HepG2 (cell line): ENCODE data around the gene GNGT2. TPM values are rescaled to one million over a fixed set of nuclear protein-coding genes. Genes with fewer than 3 reads are reported as not detected.

Experiments
- ATF7-NPFF ChIP-seq: sonication (generic); formaldehyde crosslinking; IDR thresholded peaks from 2 replicates; pipeline ENCODE4 v1.8.1; 2023; ENCODE audit warnings: mild to moderate bottlenecking, low read depth, missing genetic modification reagents, moderate library complexity
- CC2D1A ChIP-seq: sonication (generic); formaldehyde crosslinking; IDR thresholded peaks from 2 replicates; pipeline ENCODE4 v1.8.1; 2023; ENCODE audit warnings: mild to moderate bottlenecking, missing genetic modification reagents
- CREB1 ChIP-seq, 2 experiments: fragments of 450-650 bp in 1 of 2; IDR thresholded peaks; 2 replicates each; pipeline ENCODE4 v1.6.1; 2016 to 2017; ENCODE audit warnings: control low read depth in 1 of 2, mild to moderate bottlenecking in 1 of 2, missing compliant biosample characterization in 1 of 2, missing genetic modification characterization in 1 of 2
- EZH2 ChIP-seq: conservative IDR thresholded peaks from 2 replicates; pipeline ENCODE4 v1.6.1; 2012; ENCODE audit warnings: mild to moderate bottlenecking, low read depth, low read length, moderate library complexity
- IKZF4 ChIP-seq: sonication (generic); formaldehyde crosslinking; IDR thresholded peaks from 2 replicates; pipeline ENCODE4 v1.5.1; 2020; ENCODE audit warnings: borderline replicate concordance, mild to moderate bottlenecking, low read depth, missing genetic modification reagents; ENCODE audit errors: not compliant biosample characterization
- JUND ChIP-seq: sonication (generic); formaldehyde crosslinking; IDR thresholded peaks from 2 replicates; pipeline ENCODE4 v1.8.0; 2022; ENCODE audit warnings: mild to moderate bottlenecking, missing genetic modification reagents
- KDM2A ChIP-seq: sonication (generic); formaldehyde crosslinking; IDR thresholded peaks from 2 replicates; pipeline ENCODE4 v1.4.0; 2020; ENCODE audit warnings: low read depth, missing genetic modification reagents, borderline replicate concordance
- MAFF ChIP-seq: IDR thresholded peaks from 2 replicates; pipeline ENCODE4 v1.6.1; 2011; ENCODE audit warnings: low read depth, low read length, improper control_type of control experiment
- POLR2AphosphoS5 ChIP-seq: IDR thresholded peaks from 2 replicates; pipeline ENCODE4 v1.6.1; 2012; ENCODE audit warnings: low read depth, low read length
- REXO4 ChIP-seq: sonication (generic); formaldehyde crosslinking; IDR thresholded peaks from 2 replicates; pipeline ENCODE4 v1.8.0; 2022; ENCODE audit warnings: missing genetic modification reagents, mild to moderate bottlenecking, borderline replicate concordance
- SMAD1 ChIP-seq: sonication (generic); formaldehyde crosslinking; IDR thresholded peaks from 2 replicates; pipeline ENCODE4 v1.4.0; 2020; ENCODE audit warnings: missing genetic modification reagents, low read depth, mild to moderate bottlenecking, borderline replicate concordance
- SOX6 ChIP-seq, 2 experiments: fragments of 450-650 bp in 1 of 2; sonication (generic) in 1 of 2; formaldehyde crosslinking in 1 of 2; IDR thresholded peaks; 2 replicates each; pipeline versions ENCODE4 v1.4.0 to v1.6.1; 2017 to 2020; ENCODE audit warnings: antibody characterized with exemption in 1 of 2, mild to moderate bottlenecking in 1 of 2, missing genetic modification reagents in 1 of 2
- TBP ChIP-seq: sonication (generic); formaldehyde crosslinking; IDR thresholded peaks from 2 replicates; pipeline ENCODE4 v1.5.0; 2020; ENCODE audit warnings: missing genetic modification reagents
- ZBTB33 ChIP-seq: sonication (generic); formaldehyde crosslinking; IDR thresholded peaks from 2 replicates; pipeline ENCODE4 v1.4.0; 2020; ENCODE audit warnings: missing genetic modification reagents
- ZNF274 ChIP-seq: sonication (generic); formaldehyde crosslinking; IDR thresholded peaks from 2 replicates; pipeline ENCODE4 v1.5.1; 2020; ENCODE audit warnings: mild to moderate bottlenecking, missing genetic modification reagents
- ZNF33A ChIP-seq: sonication (generic); formaldehyde crosslinking; IDR thresholded peaks from 2 replicates; pipeline ENCODE4 v1.5.1; 2020; ENCODE audit warnings: missing genetic modification reagents, mild to moderate bottlenecking, moderate library complexity, borderline replicate concordance
- ZNF33B ChIP-seq: sonication (generic); formaldehyde crosslinking; IDR thresholded peaks from 2 replicates; pipeline ENCODE4 v1.5.1; 2020; ENCODE audit warnings: mild to moderate bottlenecking, missing genetic modification reagents
- ZNF383 ChIP-seq: sonication (generic); formaldehyde crosslinking; IDR thresholded peaks from 2 replicates; pipeline ENCODE4 v1.4.0; 2020; ENCODE audit warnings: missing genetic modification reagents, mild to moderate bottlenecking, borderline replicate concordance
- ZNF607 ChIP-seq: sonication (generic); formaldehyde crosslinking; IDR thresholded peaks from 2 replicates; pipeline ENCODE4 v1.5.1; 2020; ENCODE audit warnings: missing genetic modification reagents, mild to moderate bottlenecking, borderline replicate concordance
- polyA plus RNA-seq, 8 experiments: library from polyadenylated mRNA; depleted of rRNA in 3 of 8; stranded (reverse) in 7 of 8; unstranded in 1 of 8; fragments of >200 nt; fragmentation: Illumina TruSeq in 4 of 8; extraction: Trizol in 4 of 8; gene quantifications; 2 replicates each; pipeline versions ENCODE4 v1.2.1 to v1.2.3, GENCODE V29; 2011 to 2016; ENCODE audit warnings: low read depth in 4 of 8, missing spikeins in 1 of 8, mixed read lengths in 1 of 8; ENCODE audit not compliant: insufficient read depth in 1 of 8
- total RNA-seq, 5 experiments: library from RNA; depleted of rRNA; stranded (reverse); fragments of >200 nt; fragmentation: Illumina TruSeq; extraction: Trizol; gene quantifications; 2 replicates each; pipeline ENCODE4 v1.2.3, GENCODE V29; 2016; ENCODE audit warnings: low read depth in 1 of 5
- TF ChIP-seq, protein P1 (sequence below): sonication (generic); formaldehyde crosslinking; IDR thresholded peaks from 2 replicates; pipeline ENCODE4 v1.4.0; 2020; ENCODE audit warnings: missing genetic modification reagents

GNGT2 gene
- total and polyA plus RNA-seq, 2 of the 13 experiments (the other 11 are each of a cell fraction or from before 2014, with no cell fraction given) = not detected

- TF ChIP-seq ZBTB33 (CRISPR knock-in tag) = no peak
- TF ChIP-seq KDM2A (CRISPR knock-in tag) = peak; percentile 34; the same call in 1 of the 2 replicates
- peak; percentile 64 for TF ChIP-seq CREB1 (IDR thresholded peaks at IDR 0.05)
- no peak for TF ChIP-seq CREB1 (CRISPR knock-in tag; IDR thresholded peaks at IDR 0.05)
- TF ChIP-seq ZNF33B (CRISPR knock-in tag) = 0 out of 2 replicates have a peak, but pooled peaks have one; percentile 31
- no peak for TF ChIP-seq MAFF
- TF ChIP-seq ZNF607 (CRISPR knock-in tag) = no peak
- no peak for TF ChIP-seq REXO4 (CRISPR knock-in tag)
- no peak for TF ChIP-seq JUND (CRISPR knock-in tag)
- no peak for TF ChIP-seq CC2D1A (CRISPR knock-in tag)
- TF ChIP-seq TBP = no peak
- no peak for TF ChIP-seq ATF7-NPFF (CRISPR knock-in tag)
- no peak for TF ChIP-seq SMAD1
- TF ChIP-seq IKZF4 (CRISPR knock-in tag) = peak; percentile 57
- 0 out of 2 replicates have a peak, but pooled peaks have one; percentile 48 for TF ChIP-seq ZNF274
- TF ChIP-seq SOX6 (IDR thresholded peaks at IDR 0.05) = no peak
- TF ChIP-seq SOX6 (CRISPR knock-in tag; IDR thresholded peaks at IDR 0.05) = 0 out of 2 replicates have a peak, but pooled peaks have one; percentile 23
- TF ChIP-seq ZNF383 (CRISPR knock-in tag) = no peak
- 0 out of 2 replicates have a peak, but pooled peaks have one; percentile 33 for TF ChIP-seq EZH2
- TF ChIP-seq, protein P1, sequence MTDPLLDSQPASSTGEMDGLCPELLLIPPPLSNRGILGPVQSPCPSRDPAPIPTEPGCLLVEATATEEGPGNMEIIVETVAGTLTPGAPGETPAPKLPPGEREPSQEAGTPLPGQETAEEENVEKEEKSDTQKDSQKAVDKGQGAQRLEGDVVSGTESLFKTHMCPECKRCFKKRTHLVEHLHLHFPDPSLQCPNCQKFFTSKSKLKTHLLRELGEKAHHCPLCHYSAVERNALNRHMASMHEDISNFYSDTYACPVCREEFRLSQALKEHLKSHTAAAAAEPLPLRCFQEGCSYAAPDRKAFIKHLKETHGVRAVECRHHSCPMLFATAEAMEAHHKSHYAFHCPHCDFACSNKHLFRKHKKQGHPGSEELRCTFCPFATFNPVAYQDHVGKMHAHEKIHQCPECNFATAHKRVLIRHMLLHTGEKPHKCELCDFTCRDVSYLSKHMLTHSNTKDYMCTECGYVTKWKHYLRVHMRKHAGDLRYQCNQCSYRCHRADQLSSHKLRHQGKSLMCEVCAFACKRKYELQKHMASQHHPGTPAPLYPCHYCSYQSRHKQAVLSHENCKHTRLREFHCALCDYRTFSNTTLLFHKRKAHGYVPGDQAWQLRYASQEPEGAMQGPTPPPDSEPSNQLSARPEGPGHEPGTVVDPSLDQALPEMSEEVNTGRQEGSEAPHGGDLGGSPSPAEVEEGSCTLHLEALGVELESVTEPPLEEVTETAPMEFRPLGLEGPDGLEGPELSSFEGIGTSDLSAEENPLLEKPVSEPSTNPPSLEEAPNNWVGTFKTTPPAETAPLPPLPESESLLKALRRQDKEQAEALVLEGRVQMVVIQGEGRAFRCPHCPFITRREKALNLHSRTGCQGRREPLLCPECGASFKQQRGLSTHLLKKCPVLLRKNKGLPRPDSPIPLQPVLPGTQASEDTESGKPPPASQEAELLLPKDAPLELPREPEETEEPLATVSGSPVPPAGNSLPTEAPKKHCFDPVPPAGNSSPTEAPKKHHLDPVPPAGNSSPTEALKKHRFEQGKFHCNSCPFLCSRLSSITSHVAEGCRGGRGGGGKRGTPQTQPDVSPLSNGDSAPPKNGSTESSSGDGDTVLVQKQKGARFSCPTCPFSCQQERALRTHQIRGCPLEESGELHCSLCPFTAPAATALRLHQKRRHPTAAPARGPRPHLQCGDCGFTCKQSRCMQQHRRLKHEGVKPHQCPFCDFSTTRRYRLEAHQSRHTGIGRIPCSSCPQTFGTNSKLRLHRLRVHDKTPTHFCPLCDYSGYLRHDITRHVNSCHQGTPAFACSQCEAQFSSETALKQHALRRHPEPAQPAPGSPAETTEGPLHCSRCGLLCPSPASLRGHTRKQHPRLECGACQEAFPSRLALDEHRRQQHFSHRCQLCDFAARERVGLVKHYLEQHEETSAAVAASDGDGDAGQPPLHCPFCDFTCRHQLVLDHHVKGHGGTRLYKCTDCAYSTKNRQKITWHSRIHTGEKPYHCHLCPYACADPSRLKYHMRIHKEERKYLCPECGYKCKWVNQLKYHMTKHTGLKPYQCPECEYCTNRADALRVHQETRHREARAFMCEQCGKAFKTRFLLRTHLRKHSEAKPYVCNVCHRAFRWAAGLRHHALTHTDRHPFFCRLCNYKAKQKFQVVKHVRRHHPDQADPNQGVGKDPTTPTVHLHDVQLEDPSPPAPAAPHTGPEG (CRISPR knock-in tag) = 0 out of 2 replicates have a peak, but pooled peaks have one; percentile 37
- TF ChIP-seq ZNF33A = no peak
- TF ChIP-seq POLR2AphosphoS5 = no peak
Measured at GRCh38 chr17:49230636-49231562, 20.5 kb upstream of the GNGT2 start, which contains the start of gene PHOSPHO1 (continued).
